Hepatocyte (in vitro differentiated cells): ENCODE measurements around the gene LTO1. TPM values are rescaled to one million over a fixed set of nuclear protein-coding genes. Genes with fewer than 3 reads are reported as not detected.

Source experiments
- DNase-seq: peaks from one replicate; pipeline ENCODE4 v3.0.0-alpha.2; 2016; ENCODE audit warnings: low spot score
- H2AFZ ChIP-seq: fragments of 200-600 bp; sonication (generic); 2 replicates; pipeline ENCODE4 v1.6.0; 2016; ENCODE audit warnings: antibody characterized with exemption, mild to moderate bottlenecking
- H3K27ac ChIP-seq: fragments of 200-600 bp; sonication (generic); 2 replicates; pipeline ENCODE4 v1.5.1; 2016; ENCODE audit warnings: mild to moderate bottlenecking
- H3K27me3 ChIP-seq: fragments of 200-600 bp; sonication (generic); 2 replicates; pipeline ENCODE4 v1.6.1; 2016
- H3K36me3 ChIP-seq: fragments of 200-600 bp; sonication (generic); replicated peaks from 2 replicates; pipeline ENCODE4 v1.5.1; 2016; ENCODE audit warnings: low read depth; ENCODE audit not compliant: insufficient read depth
- H3K4me1 ChIP-seq: fragments of 200-600 bp; sonication (generic); 2 replicates; pipeline ENCODE4 v1.5.1; 2016; ENCODE audit warnings: mild to moderate bottlenecking, moderate library complexity; ENCODE audit not compliant: insufficient read depth
- H3K4me2 ChIP-seq: fragments of 200-600 bp; sonication (generic); 2 replicates; pipeline ENCODE4 v1.6.0; 2016
- H3K4me3 ChIP-seq: fragments of 200-600 bp; sonication (generic); 2 replicates; pipeline ENCODE4 v1.5.1; 2016; ENCODE audit warnings: mild to moderate bottlenecking
- H3K79me2 ChIP-seq: fragments of 200-600 bp; sonication (generic); 2 replicates; pipeline ENCODE4 v1.6.0; 2017; ENCODE audit warnings: mild to moderate bottlenecking
- H3K9me2 ChIP-seq: fragments of 200-600 bp; sonication (generic); replicated peaks from 2 replicates; pipeline ENCODE4 v1.6.0; 2017; ENCODE audit warnings: mild to moderate bottlenecking; ENCODE audit not compliant: insufficient read depth
- H3K9me3 ChIP-seq: fragments of 200-600 bp; sonication (generic); 2 replicates; pipeline ENCODE4 v1.5.1; 2016; ENCODE audit warnings: low read depth, mild to moderate bottlenecking
- H4K20me1 ChIP-seq: fragments of 200-600 bp; sonication (generic); 2 replicates; pipeline ENCODE4 v1.6.0; 2016; ENCODE audit warnings: mild to moderate bottlenecking; ENCODE audit not compliant: insufficient read depth, poor library complexity, severe bottlenecking
- EZH2 ChIP-seq: fragments of 200-600 bp; sonication (generic); IDR thresholded peaks from 2 replicates; pipeline ENCODE4 v1.6.1; 2016; ENCODE audit warnings: antibody characterized with exemption, mild to moderate bottlenecking, borderline replicate concordance
- EZH2phosphoT487 ChIP-seq: fragments of 200-600 bp; sonication (generic); IDR thresholded peaks from one replicate; pipeline ENCODE4 v1.6.1; 2018; ENCODE audit warnings: antibody characterized with exemption, mild to moderate bottlenecking, low read depth, moderate library complexity; ENCODE audit not compliant: unreplicated experiment, severe bottlenecking
- WGBS: methylation state at CpG from one replicate; pipeline ENCODE4 v1.1.6; 2016; ENCODE audit warnings: low lambda C conversion rate; ENCODE audit errors: missing lambda C conversion rate; 5-methylcytosine and 5-hydroxymethylcytosine counted together
- polyA plus RNA-seq: library from polyadenylated mRNA; unstranded; fragments of >200 nt; fragmentation: Nextera tagmentation; extraction: Ambion mirVana; gene quantifications from 2 replicates; pipeline ENCODE4 v1.2.1, GENCODE V29; 2016
- total RNA-seq: library from RNA; depleted of rRNA; stranded (reverse); fragments of >200 nt; gene quantifications from 2 replicates; pipeline ENCODE4 v1.2.3, GENCODE V29; 2014
- TF ChIP-seq, protein P1 (sequence below): fragments of 200-600 bp; sonication (generic); IDR thresholded peaks from 2 replicates; pipeline ENCODE4 v1.5.1; 2016; ENCODE audit warnings: antibody characterized with exemption, mild to moderate bottlenecking; ENCODE audit not compliant: poor library complexity

Gene LTO1
- total and polyA plus RNA-seq, 2 experiments from 2014 or later, result 12.6 to 13.4 TPM

DNA sequence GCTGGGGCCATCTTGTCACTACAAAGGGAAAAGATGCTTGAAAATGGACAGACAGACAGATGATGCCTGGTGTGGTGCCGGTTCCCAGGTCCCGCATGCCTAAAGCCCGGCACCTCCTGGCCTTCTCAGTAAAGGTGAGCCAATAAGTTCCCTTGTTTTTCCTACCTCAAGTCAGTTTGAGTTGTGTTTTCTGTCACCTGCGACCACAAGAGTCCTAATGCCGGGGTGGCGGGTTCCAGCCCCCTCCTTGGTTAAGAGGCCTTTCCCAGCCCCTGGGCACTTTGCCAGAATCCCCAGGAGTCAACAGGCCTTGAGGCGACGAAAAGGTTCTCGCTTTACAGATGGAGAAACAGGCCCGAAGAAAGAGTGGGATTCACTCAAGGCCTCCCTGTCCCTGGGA is 19.6 kb upstream of the LTO1 start:
- H3K27ac ChIP-seq, result no peak overlapping the region
- H3K4me2 ChIP-seq, result no peak overlapping the region
- H3K36me3 ChIP-seq, result no peaks in the 10 kb centered on the region
- H3K79me2 ChIP-seq, result no peaks in the 10 kb centered on the region
- no peaks in the 10 kb centered on the region for H3K9me2 ChIP-seq
- 83% methylated on average over 10 of the region's 10 CpGs for WGBS
- H3K9me3 ChIP-seq, result no peaks in the 10 kb centered on the region
- no peak overlapping the region for H2AFZ ChIP-seq
- no peak for DNase-seq
- no peaks in the 10 kb centered on the region for H3K27me3 ChIP-seq
- no peaks in the 10 kb centered on the region for H3K4me1 ChIP-seq
- TF ChIP-seq, protein P1, sequence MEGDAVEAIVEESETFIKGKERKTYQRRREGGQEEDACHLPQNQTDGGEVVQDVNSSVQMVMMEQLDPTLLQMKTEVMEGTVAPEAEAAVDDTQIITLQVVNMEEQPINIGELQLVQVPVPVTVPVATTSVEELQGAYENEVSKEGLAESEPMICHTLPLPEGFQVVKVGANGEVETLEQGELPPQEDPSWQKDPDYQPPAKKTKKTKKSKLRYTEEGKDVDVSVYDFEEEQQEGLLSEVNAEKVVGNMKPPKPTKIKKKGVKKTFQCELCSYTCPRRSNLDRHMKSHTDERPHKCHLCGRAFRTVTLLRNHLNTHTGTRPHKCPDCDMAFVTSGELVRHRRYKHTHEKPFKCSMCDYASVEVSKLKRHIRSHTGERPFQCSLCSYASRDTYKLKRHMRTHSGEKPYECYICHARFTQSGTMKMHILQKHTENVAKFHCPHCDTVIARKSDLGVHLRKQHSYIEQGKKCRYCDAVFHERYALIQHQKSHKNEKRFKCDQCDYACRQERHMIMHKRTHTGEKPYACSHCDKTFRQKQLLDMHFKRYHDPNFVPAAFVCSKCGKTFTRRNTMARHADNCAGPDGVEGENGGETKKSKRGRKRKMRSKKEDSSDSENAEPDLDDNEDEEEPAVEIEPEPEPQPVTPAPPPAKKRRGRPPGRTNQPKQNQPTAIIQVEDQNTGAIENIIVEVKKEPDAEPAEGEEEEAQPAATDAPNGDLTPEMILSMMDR, result no peak
- TF ChIP-seq EZH2 (no peak), EZH2phosphoT487 (no peak)
- no peaks in the 10 kb centered on the region for H4K20me1 ChIP-seq
- H3K4me3 ChIP-seq, result no peak overlapping the region

DNA sequence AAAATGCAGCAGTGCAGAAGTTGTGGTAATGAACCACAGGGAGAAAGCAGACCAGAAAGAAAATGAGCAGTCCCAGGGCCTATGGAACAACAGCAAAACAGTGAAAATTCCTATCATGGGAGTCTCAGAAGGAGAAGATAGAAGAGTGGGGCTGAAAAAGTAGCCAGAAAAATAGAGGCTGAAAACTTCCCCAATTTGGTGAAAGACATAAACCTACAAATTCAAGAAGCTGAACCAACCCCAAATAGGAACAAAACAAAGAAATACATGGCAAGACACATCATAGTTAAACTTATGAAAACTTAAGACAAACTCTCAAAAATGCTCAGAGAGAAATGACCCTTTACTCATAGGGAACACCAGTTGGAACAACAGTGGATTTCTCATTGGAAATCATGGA is 17.3 kb upstream of the LTO1 start:
- Histone ChIP-seq H3K27ac (no peak overlapping the region), H3K4me3 (no peak overlapping the region), H3K27me3 (no peaks in the 10 kb centered on the region), H3K9me3 (no peaks in the 10 kb centered on the region), H3K9me2 (no peaks in the 10 kb centered on the region), H4K20me1 (no peaks in the 10 kb centered on the region), H2AFZ (no peak overlapping the region), H3K79me2 (no peaks in the 10 kb centered on the region), H3K4me1 (no peaks in the 10 kb centered on the region), H3K4me2 (no peak overlapping the region), H3K36me3 (no peaks in the 10 kb centered on the region)
- DNase-seq, result no peak
- TF ChIP-seq EZH2phosphoT487 (no peak), EZH2 (no peak)
- TF ChIP-seq, protein P1, result no peak

DNA sequence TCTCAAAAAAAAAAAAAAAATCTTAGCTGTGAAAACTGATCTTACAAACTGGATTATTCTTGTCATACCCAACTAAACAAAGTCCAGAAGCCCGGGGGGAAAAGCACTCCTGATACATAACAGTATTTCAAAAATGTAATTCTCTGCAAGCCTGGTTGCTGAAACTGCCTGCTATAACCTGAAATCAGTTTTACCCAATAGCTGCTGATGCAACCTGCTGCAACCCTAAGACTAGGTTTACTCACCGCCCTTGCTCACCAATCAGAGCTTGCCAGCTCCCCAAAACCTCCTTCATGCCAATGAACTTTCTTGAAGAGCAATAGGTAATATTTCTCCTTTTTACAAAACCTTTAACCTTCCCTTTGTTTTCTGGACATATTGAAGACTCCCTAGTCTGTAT is 16.3 kb upstream of the LTO1 start:
- no peak for TF ChIP-seq EZH2phosphoT487
- TF ChIP-seq, protein P1, result no peak
- TF ChIP-seq EZH2, result no peak
- H3K4me3 ChIP-seq, result no peak overlapping the region
- H2AFZ ChIP-seq, result no peak overlapping the region
- H4K20me1 ChIP-seq, result no peaks in the 10 kb centered on the region
- H3K27me3 ChIP-seq, result no peaks in the 10 kb centered on the region
- DNase-seq, result no peak
- H3K27ac ChIP-seq, result no peak overlapping the region
- 71% methylated on average over 2 of the region's 2 CpGs for WGBS
- H3K4me2 ChIP-seq, result no peak overlapping the region
- no peaks in the 10 kb centered on the region for H3K79me2 ChIP-seq
- no peaks in the 10 kb centered on the region for H3K9me2 ChIP-seq
- H3K36me3 ChIP-seq, result no peaks in the 10 kb centered on the region
- no peaks in the 10 kb centered on the region for H3K9me3 ChIP-seq
- H3K4me1 ChIP-seq, result no peaks in the 10 kb centered on the region
